ENCODE data around the gene MMP13. TPM values are rescaled to one million over a fixed set of nuclear protein-coding genes. Genes with fewer than 3 reads are reported as not detected.
"Not testable (repeated sequence)": the region's sequence is repeated elsewhere in the genome, so short reads cannot be mapped to it uniquely, and the experiment has no call there.

MMP13 gene
- total and polyA plus RNA-seq, 12 donors, result not detected

GRCh38 chr11:102981324-102981910 lies 25.9 kb upstream of the MMP13 start:
- TF ChIP-seq CTCF (IDR thresholded peaks at IDR 0.05), result no peak

GRCh38 chr11:102974552-102975280 lies 19.2 kb upstream of the MMP13 start:
- 85 to 89% methylated on average over 5 of the region's 5 CpGs for WGBS, 2 donors
- H3K36me3 ChIP-seq, result no peaks in the 10 kb centered on the region

More at GRCh38 chr11:102981324-102981910, 25.9 kb upstream of the MMP13 start:
- DNase-seq, result no peak
- Histone ChIP-seq H3K9me3 (peaks cover 0 to 9% (median 0%) of the 10 kb centered on the region in 11 donors), H3K4me1 (no peaks in the 10 kb centered on the region), H3K36me3 (no peaks in the 10 kb centered on the region), H3K4me3 (no peak overlapping the region), H3K27me3 (no peaks in the 10 kb centered on the region), H3K27ac (no peak overlapping the region)
- ATAC-seq, result no peak
- intact Hi-C loops (cut with DNase I), result no loop called here

GRCh38 chr11:102973698-102974097 lies 18.2 kb upstream of the MMP13 start:
- not testable (repeated sequence) for DNase-seq

More at GRCh38 chr11:102974552-102975280, 19.2 kb upstream of the MMP13 start:
- ATAC-seq (no peak), DNase-seq (no peak)
- Histone ChIP-seq H3K27me3 (no peaks in the 10 kb centered on the region), H3K27ac (no peak overlapping the region), H3K4me1 (no peaks in the 10 kb centered on the region), H3K4me3 (no peak overlapping the region), H3K9me3 (peaks cover 0 to 6% (median 0%) of the 10 kb centered on the region in 11 donors)
- intact Hi-C loops (cut with DNase I), result no loop called here
- no peak for TF ChIP-seq CTCF (IDR thresholded peaks at IDR 0.05)

GRCh38 chr11:102972853-102973252 lies 17.3 kb upstream of the MMP13 start:
- no peak for TF ChIP-seq CTCF (IDR thresholded peaks at IDR 0.05)
- DNase-seq (no peak), ATAC-seq (no peak)
- H3K27ac ChIP-seq, result no peak overlapping the region
- no peaks in the 10 kb centered on the region for H3K27me3 ChIP-seq
- H3K4me3 ChIP-seq, result no peak overlapping the region
- no peaks in the 10 kb centered on the region for H3K36me3 ChIP-seq
- H3K4me1 ChIP-seq, result no peaks in the 10 kb centered on the region
- no peaks in the 10 kb centered on the region for H3K9me3 ChIP-seq
- 71 to 80% methylated on average over 1 of the region's 1 CpG for WGBS, 2 donors
- intact Hi-C loops (cut with DNase I), result no loop called here

More at GRCh38 chr11:102973698-102974097, 18.2 kb upstream of the MMP13 start:
- H3K4me3 ChIP-seq; H3K9me3 ChIP-seq; H3K36me3 ChIP-seq; H3K27ac ChIP-seq; intact Hi-C loops (cut with DNase I); H3K4me1 ChIP-seq; ATAC-seq; H3K27me3 ChIP-seq: not testable (repeated sequence)
- whole genome bisulfite sequencing, 2 donors, result 81 to 82% methylated on average over 2 of the region's 2 CpGs

GRCh38 chr11:102971766-102972165 lies 16.2 kb upstream of the MMP13 start:
- no peak for TF ChIP-seq CTCF (IDR thresholded peaks at IDR 0.05)
- no peaks in the 10 kb centered on the region for H3K27me3 ChIP-seq
- no peak overlapping the region for H3K4me3 ChIP-seq
- H3K9me3 ChIP-seq, result no peaks in the 10 kb centered on the region
- DNase-seq (no peak), ATAC-seq (no peak)
- H3K4me1 ChIP-seq, result no peaks in the 10 kb centered on the region
- H3K27ac ChIP-seq, result no peak overlapping the region
- no peaks in the 10 kb centered on the region for H3K36me3 ChIP-seq
- intact Hi-C loops (cut with DNase I), result no loop called here
